GM23338 (cell line): ENCODE data around the gene RGL1.

Experiments
- CREB1 ChIP-seq: fragments of 250-450 bp; sonication (Bioruptor Pico); IDR thresholded peaks from 2 replicates; pipeline ENCODE4 v1.5.0; 2020; ENCODE audit warnings: low read depth, mild to moderate bottlenecking, moderate library complexity
- CTCF ChIP-seq, 2 experiments: fragments of 200-600 bp in 1 of 2; sonication (generic) in 1 of 2; conservative IDR thresholded peaks; 2 replicates each; pipeline versions ENCODE4 v1.5.1 to v1.6.1; 2016 to 2017; ENCODE audit warnings: antibody characterized with exemption in 2 of 2, low read depth in 2 of 2, mild to moderate bottlenecking in 2 of 2, moderate library complexity in 1 of 2
- EZH2 ChIP-seq: fragments of 200-600 bp; sonication (generic); IDR thresholded peaks from one replicate; pipeline ENCODE4 v1.8.0; 2017; ENCODE audit warnings: antibody characterized with exemption, mild to moderate bottlenecking, low read depth; ENCODE audit not compliant: unreplicated experiment
- EZH2phosphoT487 ChIP-seq: fragments of 200-600 bp; sonication (generic); IDR thresholded peaks from one replicate; pipeline ENCODE4 v1.8.1; 2018; ENCODE audit warnings: antibody characterized with exemption; ENCODE audit not compliant: unreplicated experiment
- JUNB ChIP-seq: IDR thresholded peaks from one replicate; pipeline ENCODE4 v1.6.1; 2016; ENCODE audit warnings: antibody characterized with exemption; ENCODE audit not compliant: unreplicated experiment
- NANOG ChIP-seq: IDR thresholded peaks from 2 replicates; pipeline ENCODE4 v1.6.1; 2016; ENCODE audit warnings: antibody characterized with exemption, borderline replicate concordance
- POLR2AphosphoS5 ChIP-seq: IDR thresholded peaks from 2 replicates; pipeline ENCODE4 v1.6.1; 2016; ENCODE audit warnings: antibody characterized with exemption, low read depth
- REST ChIP-seq: IDR thresholded peaks from one replicate; pipeline ENCODE4 v1.6.1; 2018; ENCODE audit warnings: antibody characterized with exemption; ENCODE audit not compliant: unreplicated experiment
- STAT1 ChIP-seq: IDR thresholded peaks from one replicate; pipeline ENCODE4 v1.6.1; 2016; ENCODE audit warnings: antibody characterized with exemption; ENCODE audit not compliant: unreplicated experiment
- ZNF114 ChIP-seq: fragments of 250-450 bp; sonication (Bioruptor Pico); IDR thresholded peaks from 2 replicates; pipeline ENCODE4 v1.5.0; 2020; ENCODE audit warnings: mild to moderate bottlenecking, moderate library complexity
- ZNF331 ChIP-seq: fragments of 250-450 bp; sonication (Bioruptor Pico); IDR thresholded peaks from 2 replicates; pipeline ENCODE4 v1.5.0; 2020; ENCODE audit warnings: low read depth, mild to moderate bottlenecking, moderate library complexity

GRCh38 chr1:183877053-183877720 is 72.3 kb downstream of the RGL1 start:
- TF ChIP-seq CTCF (conservative IDR thresholded peaks at IDR 0.05; ENCODE audit: low read depth in 2 of 2) (no peak), POLR2AphosphoS5 (no peak), EZH2phosphoT487 (no peak), REST (no peak), EZH2 (no peak), CREB1 (CRISPR knock-in tag) (no peak), JUNB (no peak), ZNF114 (CRISPR knock-in tag) (no peak), STAT1 (no peak), NANOG (no peak), ZNF331 (CRISPR knock-in tag) (no peak)
